Measurements from ENCODE around the gene SERAC1. TPM values are rescaled to one million over a fixed set of nuclear protein-coding genes. Genes with fewer than 3 reads are reported as not detected.
"Not testable (repeated sequence)": the region's sequence is repeated elsewhere in the genome, so short reads cannot be mapped to it uniquely, and the experiment has no call there.

The SERAC1 gene
- total and polyA plus RNA-seq, 10 of the 15 experiments (the other 5 are each of a cell fraction or from before 2014, with no cell fraction given) = 0.76 to 2.9 (median 2.2) TPM

DNA sequence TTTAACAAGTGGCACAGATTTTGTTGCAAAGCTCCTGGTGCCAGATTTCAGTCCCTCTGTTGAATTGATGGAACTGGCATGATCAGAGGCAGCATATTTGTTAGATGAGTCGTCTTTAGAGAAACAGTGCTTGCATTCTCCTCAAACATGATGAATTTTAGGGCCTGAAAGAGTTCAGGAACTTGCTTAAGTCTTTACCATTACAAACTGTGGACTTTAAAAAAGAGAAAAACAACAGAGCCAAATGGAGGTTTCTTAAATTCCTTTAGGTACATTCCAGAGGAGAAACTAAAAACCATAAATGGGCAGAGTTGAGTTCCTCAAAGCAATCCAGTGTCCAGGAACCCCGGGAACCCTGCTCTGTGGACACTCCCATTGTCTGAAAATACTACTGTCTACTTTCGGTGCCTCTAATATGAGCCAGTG lies 2.6 kb upstream of the SERAC1 start:
- H2AFZ ChIP-seq (ENCODE audit: control insufficient read depth, low read depth, low read length) = no peak overlapping the region
- no peak overlapping the region for H3K27ac ChIP-seq (ENCODE audit: control insufficient read depth, insufficient read depth)
- WGBS (ENCODE audit: insufficient coverage, insufficient replicate concordance, low lambda C conversion rate, missing lambda C conversion rate) = 93% methylated on average over 3 of the region's 3 CpGs
- no peak overlapping the region for H3K9ac ChIP-seq (ENCODE audit: control insufficient read depth, insufficient read depth, low read length)
- ChIA-PET RAD21 (ENCODE audit: unreplicated experiment) (no interaction called here), CTCF (no interaction called here), POLR2A (no interaction called here), SMC1A (ENCODE audit: uncharacterized antibody, unreplicated experiment) (no interaction called here)
- no peak for TF ChIP-seq NBN (IDR thresholded peaks at IDR 0.05)
- no peak for TF ChIP-seq CBFB (IDR thresholded peaks at IDR 0.05; ENCODE audit: low read depth)
- TF ChIP-seq SUPT20H (IDR thresholded peaks at IDR 0.05; ENCODE audit: borderline replicate concordance, control insufficient read depth, low read depth, low read length) = no peak
- TF ChIP-seq TAF1 (IDR thresholded peaks at IDR 0.05; ENCODE audit: borderline replicate concordance, low read depth, low read length) = no peak
- no peaks in the 10 kb centered on the region for H3K27me3 ChIP-seq (replicated peaks in 1 of 2; ENCODE audit: control insufficient read depth in 2 of 2, insufficient read depth in 2 of 2, low read length in 1 of 2)
- H3K79me2 ChIP-seq (ENCODE audit: control insufficient read depth, insufficient read depth, low read length) = no peaks in the 10 kb centered on the region
- BruUV-seq (replicated peaks) = no TSS peak
- no peak for DNase-seq (ENCODE audit: low read depth, low spot score)
- FAIRE-seq = no peak
- intact Hi-C loops (cut with micrococcal nuclease; ENCODE audit: unreplicated experiment) (no loop called here), in situ Hi-C loops (cut with MboI) (no loop called here)
- H3K36me3 ChIP-seq (ENCODE audit: control insufficient read depth in 2 of 2, insufficient read depth in 2 of 2, low read length in 1 of 2) = no peaks in the 10 kb centered on the region
- H3K4me2 ChIP-seq (ENCODE audit: control insufficient read depth, insufficient read depth) = no peak overlapping the region
- no peaks in the 10 kb centered on the region for H3K9me3 ChIP-seq (replicated peaks; ENCODE audit: control insufficient read depth, insufficient read depth, low read length)
- no peaks in the 10 kb centered on the region for H3K4me1 ChIP-seq (ENCODE audit: control insufficient read depth, insufficient read depth, low read length)
- no peak overlapping the region for H3K4me3 ChIP-seq
- H4K20me1 ChIP-seq (ENCODE audit: control insufficient read depth, insufficient read depth) = no peaks in the 10 kb centered on the region
- no peak for ATAC-seq

GRCh38 chr6:158169634-158170033 lies 1.6 kb upstream of the SERAC1 start:
- H2AFZ ChIP-seq (ENCODE audit: control insufficient read depth, low read depth, low read length); FAIRE-seq; H3K27me3 ChIP-seq (replicated peaks in 1 of 2; ENCODE audit: control insufficient read depth in 2 of 2, insufficient read depth in 2 of 2, low read length in 1 of 2); H3K4me1 ChIP-seq (ENCODE audit: control insufficient read depth, insufficient read depth, low read length); H3K36me3 ChIP-seq (ENCODE audit: control insufficient read depth in 2 of 2, insufficient read depth in 2 of 2, low read length in 1 of 2); POLR2A ChIA-PET; H3K4me3 ChIP-seq; DNase-seq (ENCODE audit: low read depth, low spot score); H3K27ac ChIP-seq (ENCODE audit: control insufficient read depth, insufficient read depth); BruUV-seq (replicated peaks); H4K20me1 ChIP-seq (ENCODE audit: control insufficient read depth, insufficient read depth); RAD21 ChIA-PET (ENCODE audit: unreplicated experiment); in situ Hi-C loops (cut with MboI); intact Hi-C loops (cut with micrococcal nuclease; ENCODE audit: unreplicated experiment); H3K9ac ChIP-seq (ENCODE audit: control insufficient read depth, insufficient read depth, low read length); H3K4me2 ChIP-seq (ENCODE audit: control insufficient read depth, insufficient read depth); ATAC-seq; CTCF ChIA-PET; H3K79me2 ChIP-seq (ENCODE audit: control insufficient read depth, insufficient read depth, low read length); SMC1A ChIA-PET (ENCODE audit: uncharacterized antibody, unreplicated experiment); H3K9me3 ChIP-seq (replicated peaks; ENCODE audit: control insufficient read depth, insufficient read depth, low read length): not testable (repeated sequence)
- 95% methylated on average over 6 of the region's 6 CpGs for WGBS (ENCODE audit: insufficient coverage, insufficient replicate concordance, low lambda C conversion rate, missing lambda C conversion rate)

All from GM12878 (cell line).